ENCODE results near the gene LRCOL1.

The LRCOL1 gene

GRCh38 chr12:132615579-132616038, 5.2 kb upstream of the LRCOL1 start:
- no peaks in the 10 kb centered on the region for H3K27me3 ChIP-seq (ENCODE audit: low read depth, low read length)
- H4K20me1 ChIP-seq (ENCODE audit: insufficient read depth, low read length) = no peaks in the 10 kb centered on the region

GRCh38 chr12:132614861-132615578, 4.6 kb upstream of the LRCOL1 start:
- Histone ChIP-seq H2AFZ (ENCODE audit: low read depth, low read length) (peak overlapping the region; percentile 30), H3K9me3 (ENCODE audit: insufficient read depth, low read length) (no peaks in the 10 kb centered on the region), H3K4me3 (ENCODE audit: low read length) (peak overlapping the region; percentile 43)

More at GRCh38 chr12:132615579-132616038, 5.2 kb upstream of the LRCOL1 start:
- Histone ChIP-seq H3K36me3 (replicated peaks; ENCODE audit: low read depth, low read length) (no peaks in the 10 kb centered on the region), H3K9me3 (ENCODE audit: insufficient read depth, low read length) (no peaks in the 10 kb centered on the region), H3K79me2 (ENCODE audit: low read length) (no peaks in the 10 kb centered on the region), H3K27ac (ENCODE audit: low read length) (no peak overlapping the region), H3K4me3 (ENCODE audit: low read length) (no peak overlapping the region), H3K9ac (ENCODE audit: low read length) (no peak overlapping the region), H2AFZ (ENCODE audit: low read depth, low read length) (no peak overlapping the region), H3K4me2 (ENCODE audit: low read length) (no peak overlapping the region), H3K4me1 (ENCODE audit: low read length) (peaks cover 7% of the 10 kb centered on the region; the same call in 1 of the 2 replicates)
- TF ChIP-seq EZH2phosphoT487 (IDR thresholded peaks at IDR 0.05; ENCODE audit: low read depth) (no peak), CTCF (IDR thresholded peaks at IDR 0.05; ENCODE audit: low read depth, low read length) (no peak)

GRCh38 chr12:132614029-132614428, 3.6 kb upstream of the LRCOL1 start:
- H3K9ac ChIP-seq (ENCODE audit: low read length) = no peak overlapping the region
- no peaks in the 10 kb centered on the region for H4K20me1 ChIP-seq (ENCODE audit: insufficient read depth, low read length)
- H3K4me1 ChIP-seq (ENCODE audit: low read length) = peaks cover 7% of the 10 kb centered on the region; the same call in 1 of the 2 replicates
- H2AFZ ChIP-seq (ENCODE audit: low read depth, low read length) = no peak overlapping the region
- no peak for TF ChIP-seq EZH2phosphoT487 (IDR thresholded peaks at IDR 0.05; ENCODE audit: low read depth)
- no peak for TF ChIP-seq CTCF (IDR thresholded peaks at IDR 0.05; ENCODE audit: low read depth, low read length)
- H3K4me2 ChIP-seq (ENCODE audit: low read length) = no peak overlapping the region
- no peaks in the 10 kb centered on the region for H3K9me3 ChIP-seq (ENCODE audit: insufficient read depth, low read length)
- no peaks in the 10 kb centered on the region for H3K36me3 ChIP-seq (replicated peaks; ENCODE audit: low read depth, low read length)
- H3K27me3 ChIP-seq (ENCODE audit: low read depth, low read length) = no peaks in the 10 kb centered on the region
- H3K4me3 ChIP-seq (ENCODE audit: low read length) = no peak overlapping the region
- no peak overlapping the region for H3K27ac ChIP-seq (ENCODE audit: low read length)
- no peaks in the 10 kb centered on the region for H3K79me2 ChIP-seq (ENCODE audit: low read length)

More at GRCh38 chr12:132614861-132615578, 4.6 kb upstream of the LRCOL1 start:
- Histone ChIP-seq H3K4me1 (ENCODE audit: low read length) (peaks cover 7% of the 10 kb centered on the region; the same call in 1 of the 2 replicates), H4K20me1 (ENCODE audit: insufficient read depth, low read length) (no peaks in the 10 kb centered on the region), H3K4me2 (ENCODE audit: low read length) (peak overlapping the region; percentile 77), H3K9ac (ENCODE audit: low read length) (0 out of 2 replicates have a peak overlapping the region, but pooled peaks have one; percentile 13), H3K27me3 (ENCODE audit: low read depth, low read length) (no peaks in the 10 kb centered on the region), H3K79me2 (ENCODE audit: low read length) (no peaks in the 10 kb centered on the region), H3K36me3 (replicated peaks; ENCODE audit: low read depth, low read length) (no peaks in the 10 kb centered on the region), H3K27ac (ENCODE audit: low read length) (no peak overlapping the region)
- no peak for TF ChIP-seq EZH2phosphoT487 (IDR thresholded peaks at IDR 0.05; ENCODE audit: low read depth)
- peak; percentile 93 for TF ChIP-seq CTCF (IDR thresholded peaks at IDR 0.05; ENCODE audit: low read depth, low read length)

- no peak for TF ChIP-seq CTCF (IDR thresholded peaks at IDR 0.05; ENCODE audit: low read depth, low read length)
- TF ChIP-seq EZH2phosphoT487 (IDR thresholded peaks at IDR 0.05; ENCODE audit: low read depth) = no peak
- peaks cover 7% of the 10 kb centered on the region; the same call in 1 of the 2 replicates for H3K4me1 ChIP-seq (ENCODE audit: low read length)
- no peaks in the 10 kb centered on the region for H4K20me1 ChIP-seq (ENCODE audit: insufficient read depth, low read length)
- H3K4me2 ChIP-seq (ENCODE audit: low read length) = no peak overlapping the region
- no peaks in the 10 kb centered on the region for H3K36me3 ChIP-seq (replicated peaks; ENCODE audit: low read depth, low read length)
- no peak overlapping the region for H3K9ac ChIP-seq (ENCODE audit: low read length)
- H2AFZ ChIP-seq (ENCODE audit: low read depth, low read length) = no peak overlapping the region
- no peaks in the 10 kb centered on the region for H3K79me2 ChIP-seq (ENCODE audit: low read length)
- no peak overlapping the region for H3K27ac ChIP-seq (ENCODE audit: low read length)
- H3K9me3 ChIP-seq (ENCODE audit: insufficient read depth, low read length) = no peaks in the 10 kb centered on the region
- no peak overlapping the region for H3K4me3 ChIP-seq (ENCODE audit: low read length)
- H3K27me3 ChIP-seq (ENCODE audit: low read depth, low read length) = no peaks in the 10 kb centered on the region
Measured at GRCh38 chr12:132611620-132612019, 1.2 kb upstream of the LRCOL1 start.
